IMR-90 (cell line): Measurements from ENCODE around the gene CECR2.

ENCODE experiments used
- CEBPB ChIP-seq: IDR thresholded peaks from 2 replicates; pipeline ENCODE4 v1.6.1; 2012; ENCODE audit warnings: low read depth, low read length, improper control_type of control experiment
- CTCF ChIP-seq: conservative IDR thresholded peaks from 2 replicates; pipeline ENCODE4 v1.5.1; 2012; ENCODE audit warnings: mild to moderate bottlenecking, low read depth, low read length, improper control_type of control experiment
- MAZ ChIP-seq: IDR thresholded peaks from 2 replicates; pipeline ENCODE4 v1.6.1; 2012; ENCODE audit warnings: low read depth, mild to moderate bottlenecking, low read length, improper control_type of control experiment, moderate library complexity, borderline replicate concordance
- POLR2A ChIP-seq: IDR thresholded peaks from 2 replicates; pipeline ENCODE4 v1.6.1; 2012; ENCODE audit warnings: mild to moderate bottlenecking, low read depth, low read length
- RAD21 ChIP-seq: IDR thresholded peaks from 2 replicates; pipeline ENCODE4 v1.6.1; 2012; ENCODE audit warnings: low read length, improper control_type of control experiment
- RCOR1 ChIP-seq: IDR thresholded peaks from 2 replicates; pipeline ENCODE4 v1.6.1; 2012; ENCODE audit warnings: mild to moderate bottlenecking, low read length, improper control_type of control experiment; ENCODE audit not compliant: insufficient replicate concordance
- SMC3 ChIP-seq: fragments of 150-350 bp; IDR thresholded peaks from 2 replicates; pipeline ENCODE4 v1.6.1; 2016; ENCODE audit warnings: low read depth, mild to moderate bottlenecking, antibody characterized with exemption, low read length, moderate library complexity

- TF ChIP-seq SMC3: no peak
- no peak for TF ChIP-seq CTCF
- TF ChIP-seq MAZ: no peak
- TF ChIP-seq RCOR1: no peak
- TF ChIP-seq POLR2A: no peak
- TF ChIP-seq RAD21: no peak
- no peak for TF ChIP-seq CEBPB
These were observed 171.2 kb downstream of the CECR2 start for GRCh38 chr22:17540481-17540880.
